GM12801 (cell line): Measurements from ENCODE around the gene KCNG2.

Experiments
- TF ChIP-seq, protein P1 (sequence below): IDR thresholded peaks from one replicate; pipeline ENCODE4 v1.5.1; 2011; ENCODE audit warnings: control low read depth; ENCODE audit not compliant: insufficient read length; ENCODE audit errors: extremely low read depth

KCNG2 gene

DNA sequence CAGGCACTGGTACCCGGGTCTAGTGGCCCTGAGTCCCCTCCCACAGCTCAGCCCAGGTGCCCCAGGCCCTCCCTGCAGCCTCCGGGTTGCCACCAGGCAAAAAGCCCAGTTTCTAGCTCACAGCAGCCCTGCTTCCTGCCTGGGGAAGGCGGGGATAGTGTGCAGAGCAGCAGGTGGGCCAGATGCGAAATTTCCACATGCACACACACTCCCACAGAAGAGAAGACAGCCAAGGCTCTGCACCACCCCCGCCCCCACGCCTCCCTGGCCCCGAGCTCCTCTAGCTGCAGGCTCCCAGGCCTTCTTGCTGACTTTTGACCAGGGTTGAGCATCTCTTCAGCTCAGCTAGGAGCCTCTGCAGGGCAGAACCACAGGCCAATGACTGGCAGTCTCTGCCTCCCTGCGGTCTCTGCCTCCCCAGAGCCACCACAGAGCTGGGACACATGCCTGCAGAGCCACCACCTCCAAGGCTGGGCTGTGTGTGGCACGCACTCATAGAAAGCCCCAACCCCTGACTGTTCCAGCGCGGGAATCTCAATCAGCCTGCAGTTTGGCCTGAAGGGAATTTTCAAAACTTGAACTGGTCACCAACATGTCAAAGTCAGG lies 146.5 kb downstream of the KCNG2 start:
- TF ChIP-seq, protein P1, sequence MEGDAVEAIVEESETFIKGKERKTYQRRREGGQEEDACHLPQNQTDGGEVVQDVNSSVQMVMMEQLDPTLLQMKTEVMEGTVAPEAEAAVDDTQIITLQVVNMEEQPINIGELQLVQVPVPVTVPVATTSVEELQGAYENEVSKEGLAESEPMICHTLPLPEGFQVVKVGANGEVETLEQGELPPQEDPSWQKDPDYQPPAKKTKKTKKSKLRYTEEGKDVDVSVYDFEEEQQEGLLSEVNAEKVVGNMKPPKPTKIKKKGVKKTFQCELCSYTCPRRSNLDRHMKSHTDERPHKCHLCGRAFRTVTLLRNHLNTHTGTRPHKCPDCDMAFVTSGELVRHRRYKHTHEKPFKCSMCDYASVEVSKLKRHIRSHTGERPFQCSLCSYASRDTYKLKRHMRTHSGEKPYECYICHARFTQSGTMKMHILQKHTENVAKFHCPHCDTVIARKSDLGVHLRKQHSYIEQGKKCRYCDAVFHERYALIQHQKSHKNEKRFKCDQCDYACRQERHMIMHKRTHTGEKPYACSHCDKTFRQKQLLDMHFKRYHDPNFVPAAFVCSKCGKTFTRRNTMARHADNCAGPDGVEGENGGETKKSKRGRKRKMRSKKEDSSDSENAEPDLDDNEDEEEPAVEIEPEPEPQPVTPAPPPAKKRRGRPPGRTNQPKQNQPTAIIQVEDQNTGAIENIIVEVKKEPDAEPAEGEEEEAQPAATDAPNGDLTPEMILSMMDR: no peak

DNA sequence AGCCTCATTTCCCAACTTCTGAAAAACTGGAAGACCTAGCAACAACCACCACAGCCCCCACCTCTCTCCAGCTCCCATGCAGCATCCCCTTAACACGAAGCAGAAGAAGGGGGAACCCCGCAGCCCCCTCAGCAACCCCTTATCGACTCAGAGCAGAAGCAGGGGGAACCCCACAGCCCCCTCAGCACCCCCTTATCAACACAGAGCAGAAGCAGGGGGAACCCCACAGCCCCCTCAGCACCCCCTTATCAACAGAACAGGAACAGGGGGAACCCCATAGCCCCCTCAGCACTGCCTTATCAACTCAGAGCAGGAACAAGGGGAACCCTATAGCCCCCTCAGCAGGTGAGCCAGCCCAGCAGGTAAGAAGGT lies 147.0 kb downstream of the KCNG2 start:
- TF ChIP-seq, protein P1: no peak

DNA sequence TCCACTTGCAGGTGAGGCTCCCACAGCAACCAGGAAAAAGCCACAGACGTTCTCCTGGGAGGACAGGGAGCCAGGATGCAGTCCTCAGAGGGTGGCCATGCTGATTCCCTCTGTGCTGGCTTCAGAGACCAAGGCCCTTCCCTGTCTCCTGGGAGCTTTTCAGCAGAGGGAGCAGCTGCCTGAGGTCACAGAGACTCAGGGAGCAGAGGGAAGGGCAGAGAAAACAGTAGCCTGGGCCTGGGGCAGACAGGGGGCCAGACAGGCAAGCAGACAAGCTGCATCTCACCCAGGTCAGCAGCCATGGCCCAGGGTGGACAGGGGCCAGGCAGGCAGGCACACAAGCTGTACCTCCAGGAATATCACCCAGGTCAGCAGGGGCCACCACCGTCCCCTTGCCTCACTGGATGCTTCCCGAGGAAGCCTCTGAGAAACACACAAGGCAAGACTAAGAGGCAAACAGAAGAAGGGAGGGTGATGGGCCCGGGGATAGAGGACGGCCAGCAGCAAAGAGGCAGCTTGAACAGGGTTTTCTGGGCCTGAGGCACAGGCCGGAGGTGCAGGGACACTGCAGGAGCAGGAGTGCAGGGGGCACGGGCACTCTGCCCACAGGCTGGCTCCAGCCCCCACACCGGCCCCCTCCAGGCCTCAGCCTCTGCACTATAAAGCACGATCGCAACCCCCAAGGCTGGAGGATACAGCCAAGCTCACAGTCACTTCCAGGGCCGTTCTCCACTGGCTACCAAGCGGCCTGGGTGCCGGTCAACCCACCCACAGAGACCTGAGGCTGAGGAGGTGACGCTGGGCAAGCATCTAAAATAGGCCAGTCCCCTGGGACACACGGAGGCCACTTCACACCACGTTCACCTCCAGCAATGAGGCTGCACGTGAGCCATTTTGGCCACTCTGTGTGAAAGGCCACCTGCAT lies 147.6 kb downstream of the KCNG2 start:
- TF ChIP-seq, protein P1: no peak

DNA sequence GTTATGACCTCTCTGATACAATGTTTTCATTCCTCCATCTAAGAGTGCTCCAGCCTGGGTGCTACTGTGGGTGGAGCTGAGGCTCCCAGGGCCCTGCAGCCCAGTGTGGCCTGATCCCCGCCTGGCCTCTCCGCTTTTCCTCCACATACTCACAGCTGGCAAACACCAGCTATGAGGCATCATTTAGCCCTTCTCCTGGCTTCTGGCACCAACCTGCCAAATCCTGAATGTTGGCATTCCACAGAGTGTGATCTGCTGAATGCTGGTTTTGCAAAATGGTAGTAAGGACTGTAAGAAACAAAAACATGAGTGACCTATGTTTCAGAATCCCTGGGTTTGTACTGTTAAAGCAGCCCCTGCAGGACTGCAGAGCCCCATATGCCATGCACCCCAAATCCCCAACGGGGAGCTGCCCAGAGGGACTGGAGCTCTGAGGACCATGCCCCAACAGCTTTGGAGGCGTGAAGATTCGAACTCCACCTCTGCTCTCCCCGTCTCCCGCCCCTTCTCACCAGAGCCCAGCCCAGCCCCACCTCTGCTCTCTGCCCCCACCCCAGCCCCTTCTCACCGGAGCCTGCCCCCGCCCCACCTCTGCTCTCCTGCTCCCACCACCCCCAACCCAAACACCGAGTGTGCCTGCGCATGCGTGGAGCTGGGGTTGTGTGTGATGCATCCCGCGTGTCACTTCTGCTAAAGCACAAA lies 149.5 kb downstream of the KCNG2 start:
- TF ChIP-seq, protein P1: no peak

DNA sequence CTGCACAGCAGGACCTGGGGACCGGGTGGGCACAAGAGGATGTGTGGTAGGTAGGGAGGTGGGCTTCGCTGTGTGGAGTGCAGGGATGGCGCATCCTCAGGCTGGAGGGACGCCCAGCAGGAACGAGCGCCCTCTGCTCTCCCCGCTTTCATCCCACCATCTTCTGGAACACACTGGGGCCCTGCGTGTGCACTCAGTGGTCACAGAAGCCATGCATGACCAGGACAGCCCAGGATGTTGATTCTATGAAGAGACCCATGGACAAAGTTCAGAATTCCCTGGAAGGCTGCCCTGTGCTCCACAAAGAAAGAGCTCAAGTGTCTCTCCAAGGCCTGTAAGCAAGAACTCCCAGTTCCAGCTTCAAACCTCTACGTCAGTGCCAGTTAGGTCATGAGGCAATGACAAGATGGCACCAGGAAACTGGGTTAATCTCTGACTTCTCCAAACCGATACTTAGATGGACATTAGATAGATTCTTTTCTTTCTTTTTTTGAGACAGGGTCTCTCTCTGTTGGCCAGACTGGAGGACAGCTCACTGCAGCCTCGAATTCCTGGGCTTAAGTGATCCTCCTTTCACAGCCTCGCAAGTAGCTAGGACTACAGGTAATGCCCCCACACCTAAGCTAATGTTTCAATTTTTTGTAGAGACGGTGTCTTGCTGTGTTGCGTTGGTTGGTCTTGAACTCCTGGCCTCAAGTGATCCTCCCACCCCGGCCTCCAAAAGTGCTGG lies 150.3 kb downstream of the KCNG2 start:
- TF ChIP-seq, protein P1: no peak

DNA sequence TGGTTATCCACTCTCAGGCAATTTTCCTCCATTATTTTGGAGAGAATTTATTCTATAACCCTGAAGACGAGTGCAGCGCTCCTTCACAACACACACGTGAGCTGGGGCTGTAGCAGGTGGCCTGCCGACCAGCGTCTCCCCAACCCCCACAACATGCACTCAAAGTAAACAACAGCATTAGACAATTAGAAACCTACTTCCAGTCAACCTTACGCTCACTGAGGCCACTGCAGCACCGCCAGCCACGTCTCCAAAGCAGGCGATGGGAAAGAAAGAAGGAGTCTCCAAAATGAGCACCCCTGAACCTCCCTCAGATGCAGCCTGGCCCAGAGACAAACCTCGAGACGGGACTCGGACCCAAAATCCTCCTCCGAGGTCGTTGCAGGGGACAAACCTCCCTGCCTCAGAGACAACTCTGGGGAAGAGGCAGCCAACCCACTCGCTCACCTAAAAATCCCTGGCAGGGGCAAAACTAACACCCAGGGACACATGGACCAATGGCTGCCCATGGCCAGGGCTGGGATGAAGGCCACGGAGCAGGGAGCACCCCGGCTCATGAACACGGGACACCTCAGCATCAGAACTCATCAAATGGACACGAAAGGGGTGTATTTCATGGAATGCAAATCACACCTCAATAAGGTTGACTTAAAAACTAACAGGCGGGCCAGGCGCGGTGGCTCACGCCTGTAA lies 151.1 kb downstream of the KCNG2 start:
- TF ChIP-seq, protein P1: no peak
